GM12878 (cell line): ENCODE results near the gene HSD17B2. TPM values are rescaled to one million over a fixed set of nuclear protein-coding genes. Genes with fewer than 3 reads are reported as not detected.

Experiments
- ATAC-seq: fragments of 200-7000 bp; cut with Tn5 transposase; 3 replicates; pipeline ENCODE4 v1.9.1; 2020; ENCODE audit warnings: mild to moderate bottlenecking, moderate library complexity
- BruUV-seq: library from RNA; stranded (reverse); fragments of 400-500 nt; replicated peaks from 2 replicates; lab custom pipeline; 2021; lab: Mats Ljungman, UMichigan
- CTCF ChIA-PET: fragments of 300-600 bp; sonication (Branson Sonifier 250); formaldehyde crosslinking; extraction: SDS; loops from one replicate; lab custom pipeline; 2021; ENCODE audit warnings: inconsistent platforms; lab: Yijun Ruan, JAX
- POLR2A ChIA-PET: fragments of 350-600 bp; formaldehyde crosslinking; extraction: SDS; loops from one replicate; lab custom pipeline; 2021; ENCODE audit warnings: inconsistent platforms; lab: Charles Lee
- RAD21 ChIA-PET: fragments of 300-600 bp; sonication (Branson Sonifier 250); formaldehyde crosslinking; loops from one replicate; lab custom pipeline; 2023; ENCODE audit warnings: antibody characterized with exemption; ENCODE audit not compliant: unreplicated experiment; lab: Charles Lee
- SMC1A ChIA-PET: fragments of 300-600 bp; sonication (Branson Sonifier 250); formaldehyde crosslinking; loops from one replicate; lab custom pipeline; 2023; ENCODE audit not compliant: unreplicated experiment, uncharacterized antibody; lab: Charles Lee
- DNase-seq: peaks from one replicate; pipeline ENCODE4 v3.0.0-alpha.2; 2011; ENCODE audit warnings: low read depth, low spot score
- FAIRE-seq: peaks from 3 replicates; lab custom pipeline; 2011; peaks lifted over from hg19 to GRCh38; lab: Jason Lieb, UNC
- H2AFZ ChIP-seq: 2 replicates; pipeline ENCODE4 v1.6.0; 2011; ENCODE audit warnings: low read depth, low read length, control low read depth; ENCODE audit not compliant: control insufficient read depth
- H3K27ac ChIP-seq: 2 replicates; pipeline ENCODE4 v1.5.1; 2011; ENCODE audit warnings: control low read depth; ENCODE audit not compliant: control insufficient read depth, insufficient read depth
- H3K27me3 ChIP-seq, 2 experiments: replicated peaks in 1 of 2; 2 replicates each; pipeline versions ENCODE4 v1.6.0 to v1.6.1; 2011; ENCODE audit warnings: low read length in 1 of 2; ENCODE audit not compliant: control insufficient read depth in 2 of 2, insufficient read depth in 2 of 2
- H3K36me3 ChIP-seq, 2 experiments: 2 replicates each; pipeline ENCODE4 v1.5.1; 2011; ENCODE audit warnings: low read length in 1 of 2; ENCODE audit not compliant: control insufficient read depth in 2 of 2, insufficient read depth in 2 of 2
- H3K4me1 ChIP-seq: 2 replicates; pipeline ENCODE4 v1.6.1; 2011; ENCODE audit warnings: mild to moderate bottlenecking, low read length, moderate library complexity, mixed read lengths; ENCODE audit not compliant: control insufficient read depth, insufficient read depth
- H3K4me2 ChIP-seq: 2 replicates; pipeline ENCODE4 v1.6.0; 2011; ENCODE audit warnings: control low read depth; ENCODE audit not compliant: control insufficient read depth, insufficient read depth
- H3K4me3 ChIP-seq: fragments of 200-600 bp; sonication (generic); 2 replicates; pipeline ENCODE4 v1.5.1; 2016
- H3K79me2 ChIP-seq: 2 replicates; pipeline ENCODE4 v1.6.0; 2011; ENCODE audit warnings: low read length; ENCODE audit not compliant: control insufficient read depth, insufficient read depth
- H3K9ac ChIP-seq: 2 replicates; pipeline ENCODE4 v1.8.0; 2011; ENCODE audit warnings: low read length, control low read depth, mixed read lengths; ENCODE audit not compliant: control insufficient read depth, insufficient read depth
- H3K9me3 ChIP-seq: replicated peaks from 3 replicates; pipeline ENCODE4 v1.5.1; 2011; ENCODE audit warnings: mild to moderate bottlenecking, low read length; ENCODE audit not compliant: control insufficient read depth, insufficient read depth
- H4K20me1 ChIP-seq: 2 replicates; pipeline ENCODE4 v1.6.0; 2011; ENCODE audit not compliant: control insufficient read depth, insufficient read depth
- ATF7 ChIP-seq: fragments of 450-650 bp; IDR thresholded peaks from 2 replicates; pipeline ENCODE4 v1.6.1; 2016; ENCODE audit warnings: low read depth, mild to moderate bottlenecking
- FOS ChIP-seq: IDR thresholded peaks from 3 replicates; pipeline ENCODE4 v1.6.1; 2011; ENCODE audit warnings: borderline replicate concordance; ENCODE audit not compliant: insufficient read length; ENCODE audit errors: extremely low read depth
- HDGF ChIP-seq: fragments of 450-650 bp; IDR thresholded peaks from 2 replicates; pipeline ENCODE4 v1.6.1; 2016; ENCODE audit warnings: antibody characterized with exemption
- NR2C1 ChIP-seq: fragments of 450-650 bp; IDR thresholded peaks from 2 replicates; pipeline ENCODE4 v1.6.1; 2017; ENCODE audit warnings: antibody characterized with exemption, mild to moderate bottlenecking, moderate library complexity
- NR2C2 ChIP-seq: IDR thresholded peaks from 2 replicates; pipeline ENCODE4 v1.6.1; 2011; ENCODE audit warnings: borderline replicate concordance, low read depth; ENCODE audit not compliant: control insufficient read depth, insufficient read length
- WGBS: methylation state at CpG from one replicate; pipeline ENCODE4 v1.1.6; 2016; ENCODE audit warnings: low lambda C conversion rate; ENCODE audit not compliant: insufficient replicate concordance, insufficient coverage; ENCODE audit errors: missing lambda C conversion rate; 5-methylcytosine and 5-hydroxymethylcytosine counted together
- in situ Hi-C: fragments of 300-500 bp; cut with MboI; formaldehyde crosslinking; loops from 9 replicates; pipeline ENCODE4 v1.14.3; 2018; ENCODE audit warnings: mixed read lengths
- intact Hi-C: fragments of 100-400 bp; cut with micrococcal nuclease; formaldehyde crosslinking; loops from one replicate; pipeline ENCODE4 v1.14.2; 2022; ENCODE audit not compliant: unreplicated experiment
- polyA plus RNA-seq, 11 experiments: library from polyadenylated mRNA; depleted of rRNA in 4 of 11; unstranded in 6 of 11; stranded (reverse) in 5 of 11; fragments of >200 nt; fragmentation: Nextera tagmentation in 4 of 11; fragmentation: Illumina TruSeq in 1 of 11; extraction: Ambion mirVana in 4 of 11; extraction: Trizol in 1 of 11; gene quantifications; 1 replicate in 1 of 11; 2 replicates in 10 of 11; pipeline versions ENCODE4 v1.2.1 to v1.2.3, GENCODE V29; 2011 to 2016; ENCODE audit warnings: inconsistent platforms in 2 of 11, missing spikeins in 2 of 11, low read depth in 1 of 11
- total RNA-seq, 4 experiments: library from RNA; depleted of rRNA in 3 of 4; stranded (reverse); fragments of >200 nt in 3 of 4; fragmentation: Illumina TruSeq in 1 of 4; extraction: Trizol in 1 of 4; gene quantifications; 2 replicates each; pipeline versions ENCODE4 v1.2.1 to v1.2.3, GENCODE V29; 2013 to 2021
- TF ChIP-seq, protein P1 (sequence below): IDR thresholded peaks from 2 replicates; pipeline ENCODE4 v1.6.1; 2012; ENCODE audit warnings: improper control_type of control experiment, low read depth, low read length; ENCODE audit not compliant: insufficient replicate concordance
- TF ChIP-seq, protein P2 (sequence below): IDR thresholded peaks from 2 replicates; pipeline ENCODE4 v1.6.1; 2011; ENCODE audit warnings: mild to moderate bottlenecking, low read depth, low read length, moderate library complexity; ENCODE audit not compliant: insufficient replicate concordance
- TF ChIP-seq, protein P3 (sequence below): IDR thresholded peaks from 2 replicates; pipeline ENCODE4 v1.6.1; 2012; ENCODE audit warnings: low read depth, low read length, improper control_type of control experiment

The HSD17B2 gene
- total and polyA plus RNA-seq, 10 of the 15 experiments (the other 5 are each of a cell fraction or from before 2014, with no cell fraction given): not detected

DNA sequence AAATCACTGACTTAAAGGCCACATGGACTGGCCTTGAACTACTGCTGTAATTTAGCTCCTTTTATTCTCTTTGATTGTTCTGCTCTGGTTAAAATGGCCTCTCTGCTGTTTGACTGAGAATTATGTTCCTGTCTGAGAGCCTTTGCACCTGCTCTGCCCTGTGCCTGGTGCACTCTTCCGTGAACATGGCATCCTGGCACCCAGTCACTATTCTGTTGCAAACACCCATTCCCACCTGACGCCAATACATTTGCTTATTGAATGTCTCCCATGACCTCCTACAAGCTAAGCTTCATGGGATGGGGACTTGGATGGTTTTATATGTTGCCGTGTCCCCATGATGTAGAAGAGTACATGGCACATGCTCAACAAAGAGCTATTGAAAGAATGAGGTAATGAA lies 20.1 kb downstream of the HSD17B2 start:
- no peak for TF ChIP-seq ATF7
- no peaks in the 10 kb centered on the region for H3K79me2 ChIP-seq
- H3K27me3 ChIP-seq: no peaks in the 10 kb centered on the region; a peak in 2 of 4 replicates
- intact Hi-C loops: no loop called here
- H3K9ac ChIP-seq: no peak overlapping the region
- no peak for ATAC-seq
- no peaks in the 10 kb centered on the region for H3K9me3 ChIP-seq
- H2AFZ ChIP-seq: no peak overlapping the region
- RAD21 ChIA-PET: no interaction called here
- no peak for FAIRE-seq
- no peak overlapping the region for H3K4me2 ChIP-seq
- no peaks in the 10 kb centered on the region for H3K36me3 ChIP-seq
- H4K20me1 ChIP-seq: no peaks in the 10 kb centered on the region
- DNase-seq: no peak
- BruUV-seq: no TSS peak
- 0% methylated on average over 3 of the region's 3 CpGs for WGBS
- no peak overlapping the region for H3K4me3 ChIP-seq
- POLR2A ChIA-PET: no interaction called here
- CTCF ChIA-PET: no interaction called here
- in situ Hi-C loops: no loop called here
- H3K4me1 ChIP-seq: no peaks in the 10 kb centered on the region
- no peak overlapping the region for H3K27ac ChIP-seq
- SMC1A ChIA-PET: no interaction called here

DNA sequence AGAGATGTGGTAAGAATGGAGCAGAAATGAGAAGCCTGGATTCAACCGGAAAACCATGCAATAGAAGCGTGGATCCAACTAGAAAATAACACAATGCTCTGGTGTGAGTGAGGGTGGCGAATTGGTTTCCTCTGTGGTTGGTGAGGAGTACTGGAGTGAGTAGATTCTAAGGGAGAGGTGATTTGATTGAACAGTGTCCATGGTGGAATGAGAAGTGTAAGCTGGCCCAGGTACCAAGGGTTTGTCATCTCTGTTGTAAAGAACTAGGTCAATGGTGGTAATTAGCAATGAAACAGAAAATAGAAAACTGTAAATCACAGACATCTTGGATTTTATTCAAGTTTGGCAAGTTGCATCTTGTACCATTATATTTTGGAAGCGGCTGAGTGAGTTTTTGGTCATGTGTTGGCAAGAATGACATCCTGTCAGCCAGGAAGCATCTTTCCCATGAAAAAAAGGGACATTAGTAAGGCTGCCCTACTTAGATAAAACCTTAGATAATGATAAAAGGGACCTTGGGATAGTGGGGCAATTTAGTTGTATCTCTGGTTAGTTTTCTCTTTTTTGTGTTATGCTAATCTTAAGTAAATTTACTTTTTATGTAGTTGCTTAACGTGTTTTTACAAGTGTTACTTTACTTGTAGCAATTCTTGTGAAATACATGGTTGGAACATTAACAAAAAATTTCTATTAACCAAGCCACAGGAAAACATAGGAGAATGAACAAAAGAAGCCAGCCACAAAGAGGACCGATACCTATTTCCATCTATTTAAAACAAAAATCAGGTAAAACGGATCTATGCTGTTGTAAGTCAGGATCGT lies 20.9 kb downstream of the HSD17B2 start:
- ATAC-seq (no peak), FAIRE-seq (no peak), DNase-seq (no peak)
- BruUV-seq: no TSS peak
- Histone ChIP-seq H3K79me2 (no peaks in the 10 kb centered on the region), H3K9me3 (no peaks in the 10 kb centered on the region), H3K36me3 (no peaks in the 10 kb centered on the region), H3K27ac (no peak overlapping the region), H3K4me2 (no peak overlapping the region), H3K9ac (no peak overlapping the region), H4K20me1 (no peaks in the 10 kb centered on the region), H3K27me3 (no peaks in the 10 kb centered on the region; a peak in 2 of 4 replicates), H2AFZ (no peak overlapping the region), H3K4me3 (no peak overlapping the region), H3K4me1 (no peaks in the 10 kb centered on the region)
- intact Hi-C loops (no loop called here), in situ Hi-C loops (no loop called here)
- ChIA-PET CTCF (no interaction called here), SMC1A (no interaction called here), RAD21 (no interaction called here), POLR2A (no interaction called here)
- WGBS: 24% methylated on average over 8 of the region's 8 CpGs
- TF ChIP-seq NR2C1 (no peak), NR2C2 (no peak), HDGF (no peak), FOS (no peak)
- TF ChIP-seq, protein P1, sequence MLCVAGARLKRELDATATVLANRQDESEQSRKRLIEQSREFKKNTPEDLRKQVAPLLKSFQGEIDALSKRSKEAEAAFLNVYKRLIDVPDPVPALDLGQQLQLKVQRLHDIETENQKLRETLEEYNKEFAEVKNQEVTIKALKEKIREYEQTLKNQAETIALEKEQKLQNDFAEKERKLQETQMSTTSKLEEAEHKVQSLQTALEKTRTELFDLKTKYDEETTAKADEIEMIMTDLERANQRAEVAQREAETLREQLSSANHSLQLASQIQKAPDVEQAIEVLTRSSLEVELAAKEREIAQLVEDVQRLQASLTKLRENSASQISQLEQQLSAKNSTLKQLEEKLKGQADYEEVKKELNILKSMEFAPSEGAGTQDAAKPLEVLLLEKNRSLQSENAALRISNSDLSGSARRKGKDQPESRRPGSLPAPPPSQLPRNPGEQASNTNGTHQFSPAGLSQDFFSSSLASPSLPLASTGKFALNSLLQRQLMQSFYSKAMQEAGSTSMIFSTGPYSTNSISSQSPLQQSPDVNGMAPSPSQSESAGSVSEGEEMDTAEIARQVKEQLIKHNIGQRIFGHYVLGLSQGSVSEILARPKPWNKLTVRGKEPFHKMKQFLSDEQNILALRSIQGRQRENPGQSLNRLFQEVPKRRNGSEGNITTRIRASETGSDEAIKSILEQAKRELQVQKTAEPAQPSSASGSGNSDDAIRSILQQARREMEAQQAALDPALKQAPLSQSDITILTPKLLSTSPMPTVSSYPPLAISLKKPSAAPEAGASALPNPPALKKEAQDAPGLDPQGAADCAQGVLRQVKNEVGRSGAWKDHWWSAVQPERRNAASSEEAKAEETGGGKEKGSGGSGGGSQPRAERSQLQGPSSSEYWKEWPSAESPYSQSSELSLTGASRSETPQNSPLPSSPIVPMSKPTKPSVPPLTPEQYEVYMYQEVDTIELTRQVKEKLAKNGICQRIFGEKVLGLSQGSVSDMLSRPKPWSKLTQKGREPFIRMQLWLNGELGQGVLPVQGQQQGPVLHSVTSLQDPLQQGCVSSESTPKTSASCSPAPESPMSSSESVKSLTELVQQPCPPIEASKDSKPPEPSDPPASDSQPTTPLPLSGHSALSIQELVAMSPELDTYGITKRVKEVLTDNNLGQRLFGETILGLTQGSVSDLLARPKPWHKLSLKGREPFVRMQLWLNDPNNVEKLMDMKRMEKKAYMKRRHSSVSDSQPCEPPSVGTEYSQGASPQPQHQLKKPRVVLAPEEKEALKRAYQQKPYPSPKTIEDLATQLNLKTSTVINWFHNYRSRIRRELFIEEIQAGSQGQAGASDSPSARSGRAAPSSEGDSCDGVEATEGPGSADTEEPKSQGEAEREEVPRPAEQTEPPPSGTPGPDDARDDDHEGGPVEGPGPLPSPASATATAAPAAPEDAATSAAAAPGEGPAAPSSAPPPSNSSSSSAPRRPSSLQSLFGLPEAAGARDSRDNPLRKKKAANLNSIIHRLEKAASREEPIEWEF: no peak
- TF ChIP-seq, protein P2, sequence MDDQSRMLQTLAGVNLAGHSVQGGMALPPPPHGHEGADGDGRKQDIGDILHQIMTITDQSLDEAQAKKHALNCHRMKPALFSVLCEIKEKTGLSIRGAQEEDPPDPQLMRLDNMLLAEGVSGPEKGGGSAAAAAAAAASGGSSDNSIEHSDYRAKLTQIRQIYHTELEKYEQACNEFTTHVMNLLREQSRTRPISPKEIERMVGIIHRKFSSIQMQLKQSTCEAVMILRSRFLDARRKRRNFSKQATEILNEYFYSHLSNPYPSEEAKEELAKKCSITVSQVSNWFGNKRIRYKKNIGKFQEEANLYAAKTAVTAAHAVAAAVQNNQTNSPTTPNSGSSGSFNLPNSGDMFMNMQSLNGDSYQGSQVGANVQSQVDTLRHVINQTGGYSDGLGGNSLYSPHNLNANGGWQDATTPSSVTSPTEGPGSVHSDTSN: no peak
- TF ChIP-seq, protein P3, sequence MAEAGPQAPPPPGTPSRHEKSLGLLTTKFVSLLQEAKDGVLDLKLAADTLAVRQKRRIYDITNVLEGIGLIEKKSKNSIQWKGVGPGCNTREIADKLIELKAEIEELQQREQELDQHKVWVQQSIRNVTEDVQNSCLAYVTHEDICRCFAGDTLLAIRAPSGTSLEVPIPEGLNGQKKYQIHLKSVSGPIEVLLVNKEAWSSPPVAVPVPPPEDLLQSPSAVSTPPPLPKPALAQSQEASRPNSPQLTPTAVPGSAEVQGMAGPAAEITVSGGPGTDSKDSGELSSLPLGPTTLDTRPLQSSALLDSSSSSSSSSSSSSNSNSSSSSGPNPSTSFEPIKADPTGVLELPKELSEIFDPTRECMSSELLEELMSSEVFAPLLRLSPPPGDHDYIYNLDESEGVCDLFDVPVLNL: no peak
